GM19099 (cell line): ENCODE data around the gene DLG3.

Experiments used
- POLR2A ChIP-seq: IDR thresholded peaks from 3 replicates; pipeline ENCODE4 v1.6.1; 2011; ENCODE audit warnings: low read depth; ENCODE audit not compliant: insufficient read length; ENCODE audit errors: extremely low read depth

DLG3 gene

DNA sequence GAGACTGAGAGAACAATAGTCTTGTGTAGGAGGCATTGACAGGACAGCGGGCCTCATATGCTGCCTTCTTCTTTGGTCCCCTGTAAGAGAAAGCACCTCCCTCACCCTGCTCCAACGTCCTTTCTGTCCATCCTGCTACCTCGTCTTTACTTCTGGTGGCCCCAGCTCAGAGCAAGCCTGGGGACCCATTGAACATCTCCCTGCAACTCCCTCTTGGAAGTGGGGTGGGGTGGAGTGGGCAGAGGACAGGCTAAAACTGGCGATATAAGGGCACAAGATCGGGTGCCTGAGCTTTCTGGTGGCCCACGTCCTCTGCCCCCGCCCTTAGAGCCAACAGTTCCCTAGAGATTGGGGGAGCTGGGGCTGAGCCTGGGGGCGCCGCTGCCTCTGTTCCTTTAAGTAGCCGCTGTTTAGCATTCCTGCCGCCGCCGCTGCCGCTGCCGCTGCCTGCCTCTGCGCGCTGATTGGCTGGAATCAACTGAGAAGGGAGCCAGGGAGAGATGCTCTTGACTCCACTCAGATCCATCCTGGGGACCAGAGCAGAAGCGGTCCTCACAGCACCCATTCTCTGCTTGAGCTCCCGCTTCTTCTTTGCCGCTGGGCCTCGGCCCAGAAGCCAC is at the start of gene DLG3:
Gene DLG3, plus strand, starts transcription at position 510 of the 620 bp plus-strand sequence. CDS start 367 bp downstream, outside the sequence.
- no peak for TF ChIP-seq POLR2A

DNA sequence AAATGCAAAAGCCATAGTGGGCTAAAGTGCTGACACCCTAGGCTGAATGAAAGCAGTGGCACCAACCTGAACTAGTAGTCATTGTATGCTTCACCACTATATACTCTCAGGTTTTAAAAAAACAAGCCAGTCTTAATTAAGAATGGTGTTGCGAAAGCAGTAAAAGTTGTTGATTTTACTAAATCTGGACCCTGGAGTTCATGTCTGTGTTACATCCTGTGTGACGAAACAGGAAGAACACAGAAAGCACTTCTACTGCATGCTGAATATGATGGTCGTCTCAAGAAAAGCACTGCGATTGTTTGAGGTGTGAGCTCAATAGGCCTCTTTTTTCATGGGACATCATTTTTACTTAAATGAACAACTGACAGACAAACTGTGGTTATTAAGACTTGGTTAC is 45.7 kb upstream of the DLG3 start:
- no peak for TF ChIP-seq POLR2A

DNA sequence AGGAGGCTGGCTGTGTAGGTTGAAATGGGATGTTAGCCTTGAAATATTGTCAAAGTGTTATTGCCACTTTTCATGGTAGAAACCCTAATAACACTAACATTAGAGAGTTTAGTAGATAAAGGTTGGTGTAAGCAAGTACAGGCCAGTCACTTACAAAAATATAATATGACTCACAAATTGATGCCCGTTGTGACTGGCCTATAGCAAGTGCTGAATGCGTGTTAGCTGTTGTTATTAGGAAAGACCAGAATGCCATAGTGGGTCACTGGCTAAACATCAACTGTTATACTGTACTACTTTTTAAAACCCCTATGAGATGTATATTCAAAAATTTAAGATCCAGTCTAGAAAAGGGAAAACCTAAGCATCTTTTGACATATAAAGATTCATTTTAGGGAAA is 41.9 kb upstream of the DLG3 start:
- TF ChIP-seq POLR2A, result no peak

DNA sequence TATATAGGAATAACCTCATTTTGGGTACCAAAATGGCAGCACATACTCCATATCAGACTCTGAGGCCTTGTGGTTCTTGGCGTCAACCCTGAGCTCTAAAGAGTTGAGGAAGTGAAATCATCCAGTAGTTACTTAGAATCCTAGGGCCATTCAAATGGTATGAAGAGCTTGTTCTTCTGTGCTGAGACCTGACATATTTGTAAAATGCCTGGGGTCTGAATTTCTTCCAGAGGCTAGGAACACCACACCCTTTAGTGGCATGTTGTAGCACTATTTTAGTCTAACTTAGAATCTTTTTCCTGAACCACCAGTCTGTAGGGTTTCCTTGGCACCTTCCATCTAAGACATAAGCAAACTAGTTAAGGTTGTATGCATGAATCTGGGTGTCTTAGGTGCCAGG is 39.6 kb upstream of the DLG3 start:
- no peak for TF ChIP-seq POLR2A

DNA sequence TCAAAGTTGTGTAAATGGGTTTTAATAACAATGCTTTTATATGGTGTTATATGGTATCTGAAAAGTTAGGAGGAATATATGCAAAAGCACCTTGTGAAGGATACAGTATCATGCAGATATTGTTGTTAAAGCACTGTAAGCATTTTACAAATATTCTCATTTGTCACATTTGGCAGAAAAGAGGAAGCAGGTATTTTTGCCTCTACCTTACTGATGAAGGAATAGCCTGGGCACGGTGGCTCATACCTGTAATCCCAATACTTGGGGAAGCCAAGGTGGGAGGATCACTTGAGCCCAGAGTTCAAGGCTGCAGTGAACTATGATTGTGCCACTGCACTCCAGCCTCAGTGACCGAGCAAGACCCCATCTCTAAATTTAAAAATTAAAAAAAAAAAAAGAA is 33.7 kb upstream of the DLG3 start:
- no peak for TF ChIP-seq POLR2A

DNA sequence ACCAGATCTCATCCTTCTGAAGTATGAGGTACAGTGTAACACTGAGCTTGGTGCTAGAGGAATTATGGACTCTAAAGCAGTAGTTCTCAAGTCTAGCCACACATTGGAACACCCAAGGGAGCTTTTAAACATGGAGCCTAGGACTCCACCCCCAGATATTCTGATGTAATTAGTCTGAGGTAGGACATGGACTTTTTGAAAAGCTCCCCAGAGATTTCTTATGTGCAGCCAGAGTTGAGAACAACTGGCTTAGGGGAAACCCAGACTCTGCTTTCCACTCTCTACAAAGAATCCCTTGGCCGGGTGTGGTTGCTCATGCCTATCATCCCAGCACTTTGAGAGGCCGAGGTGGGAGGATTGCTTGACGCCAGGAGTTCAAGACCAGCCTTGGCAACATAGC is 33.2 kb upstream of the DLG3 start:
- no peak for TF ChIP-seq POLR2A

DNA sequence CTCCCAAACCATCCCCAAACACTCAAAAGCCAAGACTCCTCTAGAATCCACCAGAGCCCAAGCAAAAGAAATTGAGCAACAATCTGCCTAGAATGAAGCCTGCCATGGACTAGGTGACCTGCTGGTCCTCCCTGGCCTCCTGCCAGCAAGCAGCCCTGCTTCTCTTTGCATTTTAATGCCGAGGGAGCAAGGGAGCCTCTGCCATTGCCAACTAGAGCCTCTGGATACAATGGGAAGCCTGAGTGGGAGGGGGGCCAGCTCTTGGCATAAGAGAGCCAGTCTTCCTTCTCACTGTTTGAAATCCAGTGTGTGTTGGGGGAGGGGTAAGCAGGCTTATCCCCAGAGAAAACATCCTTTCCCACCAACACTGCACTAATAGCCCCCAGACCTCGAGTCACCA is 23.0 kb upstream of the DLG3 start:
- TF ChIP-seq POLR2A, result no peak

DNA sequence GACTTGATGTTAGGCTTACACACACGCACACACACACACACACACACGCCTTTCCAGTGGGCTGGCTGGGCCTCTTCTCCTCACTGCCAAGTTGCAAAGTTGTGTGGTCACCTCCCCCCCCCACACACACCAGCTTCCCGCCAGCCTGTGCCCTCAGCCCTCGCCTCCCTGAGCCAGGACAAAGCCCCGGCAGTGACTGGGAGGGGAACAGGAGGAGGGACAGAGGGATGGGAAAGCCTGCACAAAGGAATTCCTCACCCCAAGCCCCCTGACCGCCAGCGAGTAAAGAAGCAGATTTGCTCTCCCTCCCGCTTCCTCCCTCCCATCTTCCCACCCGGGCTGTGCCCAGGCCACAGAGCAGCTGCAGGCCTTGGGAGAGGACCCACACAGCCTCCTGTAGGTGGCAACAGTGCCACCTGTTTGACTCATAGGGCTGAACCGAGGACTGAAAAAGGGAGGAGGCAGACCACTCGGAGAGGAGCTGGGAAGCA is 21.7 kb upstream of the DLG3 start, which contains the start of gene GDPD2:
Gene GDPD2, plus strand, starts transcription at position 464 of the 491 bp plus-strand sequence. CDS start 1,671 bp downstream, outside the sequence.
- TF ChIP-seq POLR2A, result no peak

DNA sequence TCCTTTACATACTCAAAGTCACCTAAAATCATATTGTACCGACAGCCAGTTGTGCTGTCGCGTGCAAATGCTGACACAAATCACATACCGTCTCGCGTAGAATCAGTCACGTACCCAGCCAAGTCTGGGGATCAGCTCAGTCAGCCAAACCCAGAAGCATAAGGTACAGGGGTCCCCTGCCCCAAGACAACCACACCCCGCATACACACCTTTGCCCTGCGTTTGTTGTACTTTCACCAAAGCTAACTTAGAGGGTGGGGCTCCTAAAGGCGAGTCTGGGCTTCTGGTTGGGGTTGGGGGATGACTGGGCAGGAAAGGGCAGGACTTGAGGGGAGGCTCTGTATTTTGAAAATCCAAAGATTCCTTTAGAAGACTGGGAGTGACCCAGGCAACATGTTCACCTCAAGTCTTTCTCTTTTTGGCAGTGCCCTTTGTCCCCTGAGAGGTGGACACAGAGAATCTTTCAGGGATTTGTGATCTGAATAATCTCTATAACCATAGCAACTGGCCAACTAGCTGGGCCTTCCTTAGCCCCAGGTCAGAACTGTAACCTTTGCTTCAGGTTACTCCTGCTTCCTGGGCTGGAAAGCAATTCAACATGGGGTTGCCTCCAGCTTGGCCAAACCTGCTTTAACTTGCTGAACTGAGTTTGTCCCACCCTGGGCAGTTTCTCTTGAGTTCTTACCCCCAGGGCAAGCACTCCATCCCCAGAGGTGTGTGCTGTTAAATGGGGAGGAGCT is 20.5 kb upstream of the DLG3 start:
- no peak for TF ChIP-seq POLR2A

DNA sequence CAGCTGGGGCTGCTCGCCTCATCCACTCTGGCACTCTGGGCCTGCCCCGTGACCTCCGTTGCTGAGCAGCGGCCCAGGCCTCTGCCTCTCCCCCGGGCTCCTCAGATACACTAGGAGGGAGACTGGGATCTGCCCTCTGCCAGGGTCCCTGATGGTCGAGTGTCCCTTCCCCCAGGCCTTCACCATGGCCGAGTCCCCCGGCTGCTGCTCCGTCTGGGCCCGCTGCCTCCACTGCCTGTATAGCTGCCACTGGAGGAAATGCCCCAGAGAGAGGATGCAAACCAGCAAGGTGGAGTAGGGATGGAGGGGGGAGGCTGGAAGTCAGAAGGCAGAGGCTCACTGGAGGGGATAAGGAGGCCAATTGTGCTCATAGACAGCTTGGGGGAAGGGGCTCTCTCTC is 19.8 kb upstream of the DLG3 start:
- TF ChIP-seq POLR2A, result no peak

DNA sequence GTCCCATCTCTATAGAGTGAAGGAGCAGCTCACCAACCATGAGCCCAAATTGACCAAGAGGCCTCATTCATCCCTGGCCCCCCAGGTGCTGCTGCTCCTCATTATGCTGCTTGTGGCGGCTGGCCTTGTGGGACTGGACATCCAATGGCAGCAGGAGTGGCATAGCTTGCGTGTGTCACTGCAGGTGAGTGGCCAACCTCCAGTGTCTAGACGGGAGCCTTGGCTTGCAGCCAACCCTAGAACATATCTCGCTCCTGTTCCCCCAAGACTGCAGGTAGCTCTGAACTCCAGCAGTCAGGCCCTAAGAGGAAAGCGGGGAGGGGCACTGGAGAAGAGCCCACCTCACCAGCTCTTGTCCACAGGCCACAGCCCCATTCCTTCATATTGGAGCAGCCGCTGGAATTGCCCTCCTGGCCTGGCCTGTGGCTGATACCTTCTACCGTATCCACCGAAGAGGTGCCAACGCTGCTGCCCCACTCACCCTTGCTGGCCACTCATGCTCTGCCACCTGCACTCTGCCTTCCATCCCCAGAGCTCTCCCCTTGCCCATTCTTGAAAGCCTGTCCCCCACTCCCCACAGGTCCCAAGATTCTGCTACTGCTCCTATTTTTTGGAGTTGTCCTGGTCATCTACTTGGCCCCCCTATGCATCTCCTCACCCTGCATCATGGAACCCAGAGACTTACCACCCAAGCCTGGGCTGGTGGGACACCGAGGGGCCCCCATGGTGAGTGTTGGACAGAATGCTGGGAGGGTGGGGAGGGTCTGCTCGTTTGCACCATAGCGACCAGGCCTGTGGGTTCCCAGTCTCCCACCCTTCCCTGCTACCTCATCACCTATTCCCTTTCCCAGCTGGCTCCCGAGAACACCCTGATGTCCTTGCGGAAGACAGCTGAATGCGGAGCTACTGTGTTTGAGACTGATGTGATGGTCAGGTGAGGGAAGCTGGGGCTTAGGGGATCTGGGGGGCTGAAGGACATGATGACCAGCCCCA is 18.1 kb upstream of the DLG3 start:
- TF ChIP-seq POLR2A, result no peak

DNA sequence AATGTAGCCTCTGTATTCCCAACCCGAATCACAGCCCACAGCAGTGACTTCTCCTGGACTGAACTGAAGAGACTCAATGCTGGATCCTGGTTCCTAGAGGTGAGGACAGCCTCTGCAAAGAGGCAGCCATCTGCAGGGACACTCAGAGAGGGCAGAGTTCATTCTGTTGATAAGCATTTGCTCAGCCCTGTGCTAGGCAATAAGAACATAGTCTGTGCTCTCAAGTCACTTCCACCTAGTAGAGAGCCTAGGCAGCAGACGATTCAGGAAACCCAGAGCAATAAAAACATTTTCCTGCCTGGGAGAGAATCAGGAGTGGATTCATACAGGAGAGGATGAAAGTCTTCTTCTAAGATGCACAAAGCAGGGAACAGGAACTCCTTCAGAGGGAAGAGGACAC is 17.3 kb upstream of the DLG3 start:
- no peak for TF ChIP-seq POLR2A

DNA sequence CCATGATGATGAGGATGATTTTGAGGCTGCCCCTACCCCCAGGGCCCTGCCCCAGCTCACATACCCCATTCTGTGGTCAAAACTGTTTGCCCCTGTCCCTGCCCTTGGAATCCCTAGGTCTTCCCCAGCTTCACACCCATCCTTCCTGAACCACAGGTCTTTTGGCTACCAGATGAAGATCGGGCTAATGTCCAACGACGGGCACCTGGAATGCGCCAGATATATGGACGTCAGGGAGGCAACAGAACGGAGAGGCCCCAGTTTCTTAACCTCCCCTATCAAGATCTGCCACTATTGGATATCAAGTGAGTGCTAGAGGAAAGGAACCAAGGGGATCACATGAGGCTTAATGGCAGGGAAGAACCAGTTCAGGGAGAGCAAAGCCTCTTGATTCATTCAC is 14.9 kb upstream of the DLG3 start:
- TF ChIP-seq POLR2A, result no peak

DNA sequence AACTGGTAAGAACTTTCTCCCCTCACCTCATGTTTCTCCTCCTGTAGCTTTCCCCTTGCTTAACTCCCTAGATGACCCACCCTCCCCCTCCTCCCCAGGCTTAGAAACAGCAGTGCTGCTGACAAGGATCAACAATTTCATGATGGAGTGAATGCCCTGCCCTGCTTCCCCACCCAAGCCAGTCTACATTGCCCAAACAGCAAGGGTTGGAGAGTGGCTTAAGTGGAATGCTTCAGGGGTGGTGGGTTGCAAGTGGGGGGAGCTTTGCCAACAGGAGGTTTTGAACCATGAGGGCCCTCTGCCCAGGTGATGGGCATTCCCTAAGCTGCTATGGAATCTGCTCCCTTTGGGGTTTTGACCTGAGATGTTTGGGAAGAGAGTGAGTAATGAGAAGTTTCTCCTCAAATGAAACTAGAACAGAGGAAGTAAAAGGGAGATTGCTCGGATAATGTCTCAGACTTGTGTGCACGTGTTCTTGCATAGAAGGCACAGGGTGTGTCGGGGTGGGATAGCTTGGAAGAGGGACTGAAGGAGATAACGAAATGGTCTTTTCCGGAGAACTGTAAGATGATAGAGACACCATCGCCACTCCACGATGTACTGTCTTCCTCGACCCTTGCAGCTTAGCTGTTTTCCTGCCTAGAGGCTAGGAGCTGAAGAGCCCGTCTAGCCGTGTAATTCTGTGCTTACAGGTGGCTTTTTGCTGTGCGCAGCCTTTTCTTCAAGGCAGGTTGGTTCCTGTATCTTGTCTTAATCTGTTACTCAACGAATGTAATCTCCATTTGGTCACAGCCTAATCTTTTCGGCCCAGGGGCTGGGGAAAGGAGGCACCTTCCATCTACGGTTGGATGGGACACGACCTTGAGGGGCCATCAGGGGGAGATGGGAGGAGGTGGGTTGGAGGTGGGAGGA is 11.4 kb upstream of the DLG3 start:
- no peak for TF ChIP-seq POLR2A
